SK-N-SH treated with all-trans-retinoic acid at 6 μM for 48 hours (cell line): Measurements from ENCODE around the gene CA5B.
"Not testable (repeated sequence)": the region's sequence is repeated elsewhere in the genome, so short reads cannot be mapped to it uniquely, and the experiment has no call there.

Experiments used
- ARNTL ChIP-seq: fragments of 450-650 bp; formaldehyde crosslinking; IDR thresholded peaks from 2 replicates; pipeline ENCODE4 v1.5.0; 2020; ENCODE audit warnings: low read depth, mild to moderate bottlenecking, moderate library complexity, borderline replicate concordance
- BACH2 ChIP-seq: fragments of 250-450 bp; sonication (Bioruptor Pico); IDR thresholded peaks from 2 replicates; pipeline ENCODE4 v1.9.0; 2021; ENCODE audit warnings: mild to moderate bottlenecking, borderline replicate concordance
- CREB5 ChIP-seq: fragments of 250-450 bp; sonication (Bioruptor Pico); IDR thresholded peaks from 2 replicates; pipeline ENCODE4 v1.5.1; 2020; ENCODE audit warnings: low read depth, mild to moderate bottlenecking, moderate library complexity
- CSDC2 ChIP-seq: fragments of 250-450 bp; sonication (Bioruptor Pico); IDR thresholded peaks from 2 replicates; pipeline ENCODE4 v1.5.0; 2020; ENCODE audit warnings: mild to moderate bottlenecking, moderate library complexity
- ISL1 ChIP-seq: fragments of 250-450 bp; sonication (Bioruptor Pico); IDR thresholded peaks from 2 replicates; pipeline ENCODE4 v2.1.2; 2022; ENCODE audit warnings: mild to moderate bottlenecking, moderate library complexity
- RARB ChIP-seq: fragments of 250-450 bp; sonication (Bioruptor Pico); IDR thresholded peaks from 2 replicates; pipeline ENCODE4 v1.8.0; 2021; ENCODE audit warnings: mild to moderate bottlenecking, moderate library complexity
- SNAI2 ChIP-seq: fragments of 250-450 bp; sonication (Bioruptor Pico); IDR thresholded peaks from 2 replicates; pipeline ENCODE4 v1.5.0; 2020; ENCODE audit warnings: mild to moderate bottlenecking, moderate library complexity
- ZC3H10 ChIP-seq: fragments of 250-450 bp; sonication (Bioruptor Pico); IDR thresholded peaks from 2 replicates; pipeline ENCODE4 v1.5.1; 2021; ENCODE audit warnings: mild to moderate bottlenecking, moderate library complexity
- ZFP3 ChIP-seq: fragments of 250-450 bp; sonication (Bioruptor Pico); IDR thresholded peaks from 2 replicates; pipeline ENCODE4 v1.5.0; 2020; ENCODE audit warnings: mild to moderate bottlenecking, moderate library complexity
- ZNF70 ChIP-seq: fragments of 450-650 bp; formaldehyde crosslinking; IDR thresholded peaks from 2 replicates; pipeline ENCODE4 v1.5.0; 2020; ENCODE audit warnings: mild to moderate bottlenecking, moderate library complexity
- ZNF8 ChIP-seq: fragments of 450-650 bp; formaldehyde crosslinking; IDR thresholded peaks from 2 replicates; pipeline ENCODE4 v1.5.0; 2020; ENCODE audit warnings: mild to moderate bottlenecking, moderate library complexity

GRCh38 chrX:15703809-15704208 is 34.3 kb upstream of the CA5B start:
- TF ChIP-seq ISL1 (CRISPR knock-in tag); CSDC2 (CRISPR knock-in tag); ZNF70 (CRISPR knock-in tag); SNAI2; BACH2 (CRISPR knock-in tag); CREB5; ARNTL (CRISPR knock-in tag); RARB (CRISPR knock-in tag); ZFP3; ZNF8; ZC3H10 (CRISPR knock-in tag): not testable (repeated sequence)
